ENCODE data around the gene PRLH.

PRLH gene

DNA sequence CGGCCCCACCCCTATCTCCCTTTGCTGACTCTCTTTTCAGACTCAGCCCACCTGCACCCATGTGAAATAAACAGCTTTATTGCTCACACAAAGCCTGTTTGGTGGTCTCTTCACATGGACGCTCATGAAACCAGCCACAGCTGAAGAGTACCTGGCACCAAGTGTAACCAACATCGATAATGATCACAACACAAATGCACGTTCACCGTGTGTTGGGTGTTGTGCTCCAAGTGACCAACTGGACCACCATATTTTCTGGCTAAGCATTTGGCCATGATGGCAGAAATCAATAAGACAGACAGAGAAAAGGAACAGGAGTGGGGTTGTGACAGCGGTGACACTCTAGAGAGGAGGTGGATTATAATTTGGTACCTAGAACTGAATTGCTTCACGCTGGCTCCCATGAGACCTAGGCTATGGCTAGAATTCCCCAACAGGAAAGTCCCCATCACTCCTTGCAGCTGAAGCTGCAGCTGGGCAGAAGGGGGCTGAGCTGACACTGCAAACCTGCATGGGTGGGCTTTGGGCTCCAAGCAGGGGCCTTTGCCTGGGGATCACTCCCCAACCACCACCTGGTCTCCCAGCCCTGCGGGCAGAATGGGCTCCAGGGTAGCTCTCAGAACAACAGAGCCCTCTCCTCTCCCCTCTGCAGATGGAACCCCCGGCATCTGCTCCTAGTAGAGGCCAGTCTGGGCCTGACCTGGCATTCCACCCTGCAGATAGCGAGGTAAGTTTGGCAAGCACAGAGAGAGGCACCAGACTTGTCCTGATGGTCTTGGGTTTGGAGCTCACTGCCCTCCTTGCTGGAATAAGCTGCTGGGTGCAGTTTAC lies 46.4 kb downstream of the PRLH start:
- TF ChIP-seq, protein P1, sequence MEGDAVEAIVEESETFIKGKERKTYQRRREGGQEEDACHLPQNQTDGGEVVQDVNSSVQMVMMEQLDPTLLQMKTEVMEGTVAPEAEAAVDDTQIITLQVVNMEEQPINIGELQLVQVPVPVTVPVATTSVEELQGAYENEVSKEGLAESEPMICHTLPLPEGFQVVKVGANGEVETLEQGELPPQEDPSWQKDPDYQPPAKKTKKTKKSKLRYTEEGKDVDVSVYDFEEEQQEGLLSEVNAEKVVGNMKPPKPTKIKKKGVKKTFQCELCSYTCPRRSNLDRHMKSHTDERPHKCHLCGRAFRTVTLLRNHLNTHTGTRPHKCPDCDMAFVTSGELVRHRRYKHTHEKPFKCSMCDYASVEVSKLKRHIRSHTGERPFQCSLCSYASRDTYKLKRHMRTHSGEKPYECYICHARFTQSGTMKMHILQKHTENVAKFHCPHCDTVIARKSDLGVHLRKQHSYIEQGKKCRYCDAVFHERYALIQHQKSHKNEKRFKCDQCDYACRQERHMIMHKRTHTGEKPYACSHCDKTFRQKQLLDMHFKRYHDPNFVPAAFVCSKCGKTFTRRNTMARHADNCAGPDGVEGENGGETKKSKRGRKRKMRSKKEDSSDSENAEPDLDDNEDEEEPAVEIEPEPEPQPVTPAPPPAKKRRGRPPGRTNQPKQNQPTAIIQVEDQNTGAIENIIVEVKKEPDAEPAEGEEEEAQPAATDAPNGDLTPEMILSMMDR (conservative IDR thresholded peaks at IDR 0.05; ENCODE audit: low read depth) = no peak
- DNase-seq (ENCODE audit: low spot score) = no peak
- H3K27ac ChIP-seq = no peak overlapping the region
- ChIA-PET CTCF (no interaction called here), POLR2A (ENCODE audit: low non-redundant PET) (no interaction called here)

DNA sequence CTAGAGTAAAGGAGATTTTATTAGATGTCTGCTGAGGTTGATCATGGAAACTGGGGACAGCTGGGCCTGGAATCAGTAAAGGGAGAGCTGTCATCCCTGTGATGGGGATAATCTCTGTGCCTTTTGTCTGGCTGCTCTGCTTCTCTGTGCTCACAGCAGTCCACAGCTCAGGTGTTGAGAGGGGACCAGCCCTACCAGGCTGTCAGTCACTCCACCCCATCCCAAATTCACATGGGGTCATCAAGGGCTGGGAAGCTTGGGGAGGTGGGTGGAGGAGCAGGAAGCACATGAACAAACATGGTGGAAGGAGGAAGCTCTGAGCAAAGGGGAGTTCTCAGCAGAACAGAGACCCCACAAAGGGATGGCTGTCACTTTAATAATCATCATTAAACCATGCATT lies 47.3 kb downstream of the PRLH start:
- H3K27ac ChIP-seq = no peak overlapping the region
- ChIA-PET POLR2A (ENCODE audit: low non-redundant PET) (no interaction called here), CTCF (interaction anchor here (0.5 kb wide), 2 partner anchors 82 to 86 kb away, joined by 3 read pairs; no protein-coding TSS in a partner anchor)

DNA sequence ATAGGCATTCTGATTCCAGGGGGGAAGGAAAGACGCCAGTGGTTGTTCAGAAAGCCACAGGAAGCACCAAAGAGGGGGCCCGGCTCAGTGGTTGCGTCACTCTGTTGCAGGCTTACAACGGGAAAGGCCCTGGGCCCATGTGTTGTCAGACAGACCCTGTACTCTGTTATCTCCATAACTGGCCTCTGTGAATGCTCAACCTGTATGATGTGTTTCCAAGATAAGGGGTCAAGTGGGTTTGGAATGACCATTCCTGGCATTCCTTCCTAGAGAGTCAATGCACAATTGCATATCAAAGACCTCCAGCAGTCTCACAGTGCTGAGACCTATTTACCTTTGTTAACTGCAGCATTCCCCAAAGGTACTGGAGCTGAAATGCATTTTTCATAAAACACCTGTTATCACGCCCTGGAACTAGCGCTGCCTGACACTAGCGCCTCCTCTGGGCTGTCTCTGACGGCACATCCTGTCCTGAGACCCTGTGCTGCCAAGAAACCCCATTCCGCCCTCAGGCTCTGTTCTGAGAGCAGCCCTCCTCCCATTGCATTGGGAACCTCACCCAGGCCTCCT lies 47.9 kb downstream of the PRLH start:
- ChIA-PET POLR2A (ENCODE audit: low non-redundant PET) (no interaction called here), CTCF (interaction anchor here (0.5 kb wide), 2 partner anchors 82 to 86 kb away, joined by 3 read pairs; no protein-coding TSS in a partner anchor)
- no peak overlapping the region for H3K27ac ChIP-seq
- no peak for DNase-seq (ENCODE audit: low spot score)
- TF ChIP-seq, protein P1 (conservative IDR thresholded peaks at IDR 0.05; ENCODE audit: low read depth) = no peak

More for the DNA sequence above, 47.3 kb downstream of the PRLH start:
- TF ChIP-seq, protein P1 (conservative IDR thresholded peaks at IDR 0.05; ENCODE audit: low read depth) = no peak
- DNase-seq (ENCODE audit: low spot score) = no peak

DNA sequence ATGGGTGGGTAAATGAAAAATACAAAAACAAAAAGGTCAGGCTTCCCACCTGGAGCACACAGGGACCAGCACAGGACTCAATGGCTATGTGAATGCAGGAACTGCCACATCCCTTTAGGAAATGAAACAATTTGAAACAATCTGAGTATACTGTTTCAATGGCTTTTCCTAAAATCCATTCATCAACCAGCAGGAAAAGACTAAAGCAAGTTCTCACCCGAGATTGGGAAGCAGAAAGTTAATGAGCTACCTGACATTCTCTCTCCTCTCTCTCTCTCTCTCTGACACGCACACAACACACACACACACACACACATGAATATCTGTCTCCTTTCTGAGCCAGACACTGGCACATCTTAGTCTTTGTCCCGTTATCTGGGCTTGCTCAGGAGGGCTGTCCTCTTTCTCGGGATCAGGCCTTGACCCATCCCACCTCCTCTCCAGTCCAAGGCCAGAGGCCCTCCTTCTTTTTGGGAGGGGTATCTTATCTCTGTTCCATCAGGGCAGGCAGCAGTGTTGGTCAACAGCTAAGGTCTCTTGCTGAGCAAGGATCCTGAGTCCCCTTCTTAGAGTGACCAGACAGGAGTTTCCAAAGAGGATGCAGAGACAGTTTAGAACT lies 49.4 kb downstream of the PRLH start:
- no peak for DNase-seq (ENCODE audit: low spot score)
- TF ChIP-seq, protein P1 (conservative IDR thresholded peaks at IDR 0.05; ENCODE audit: low read depth) = no peak
- ChIA-PET POLR2A (ENCODE audit: low non-redundant PET) (no interaction called here), CTCF (no interaction called here)
- H3K27ac ChIP-seq = no peak overlapping the region

DNA sequence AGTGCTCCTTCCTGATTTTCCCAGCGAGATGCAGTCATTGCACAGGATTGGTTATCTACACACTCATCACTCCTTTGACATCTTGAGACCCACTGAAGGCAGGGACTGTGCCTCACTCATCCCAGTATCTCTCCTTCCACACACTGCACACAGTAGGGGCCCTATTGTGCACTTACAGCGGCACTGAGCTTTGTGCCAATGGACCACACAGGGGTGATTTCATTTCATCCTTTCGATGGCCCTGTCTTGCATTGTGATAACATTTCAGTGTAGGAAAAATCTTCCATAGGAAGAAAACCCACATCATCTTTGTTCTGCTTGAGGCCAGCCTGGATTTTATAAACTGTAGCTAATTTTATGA lies 50.0 kb downstream of the PRLH start:
- DNase-seq (ENCODE audit: low spot score) = no peak
- POLR2A ChIA-PET (ENCODE audit: low non-redundant PET) = no interaction called here
- CTCF ChIA-PET = no interaction called here
- no peak overlapping the region for H3K27ac ChIP-seq
- TF ChIP-seq, protein P1 (conservative IDR thresholded peaks at IDR 0.05; ENCODE audit: low read depth) = no peak
